ENCODE measurements around the gene AP1B1.

- TF ChIP-seq EP300 (IDR thresholded peaks at IDR 0.05) = no peak
- TF ChIP-seq, protein P1, sequence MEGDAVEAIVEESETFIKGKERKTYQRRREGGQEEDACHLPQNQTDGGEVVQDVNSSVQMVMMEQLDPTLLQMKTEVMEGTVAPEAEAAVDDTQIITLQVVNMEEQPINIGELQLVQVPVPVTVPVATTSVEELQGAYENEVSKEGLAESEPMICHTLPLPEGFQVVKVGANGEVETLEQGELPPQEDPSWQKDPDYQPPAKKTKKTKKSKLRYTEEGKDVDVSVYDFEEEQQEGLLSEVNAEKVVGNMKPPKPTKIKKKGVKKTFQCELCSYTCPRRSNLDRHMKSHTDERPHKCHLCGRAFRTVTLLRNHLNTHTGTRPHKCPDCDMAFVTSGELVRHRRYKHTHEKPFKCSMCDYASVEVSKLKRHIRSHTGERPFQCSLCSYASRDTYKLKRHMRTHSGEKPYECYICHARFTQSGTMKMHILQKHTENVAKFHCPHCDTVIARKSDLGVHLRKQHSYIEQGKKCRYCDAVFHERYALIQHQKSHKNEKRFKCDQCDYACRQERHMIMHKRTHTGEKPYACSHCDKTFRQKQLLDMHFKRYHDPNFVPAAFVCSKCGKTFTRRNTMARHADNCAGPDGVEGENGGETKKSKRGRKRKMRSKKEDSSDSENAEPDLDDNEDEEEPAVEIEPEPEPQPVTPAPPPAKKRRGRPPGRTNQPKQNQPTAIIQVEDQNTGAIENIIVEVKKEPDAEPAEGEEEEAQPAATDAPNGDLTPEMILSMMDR (IDR thresholded peaks at IDR 0.05) = no peak
- TF ChIP-seq POLR2A (IDR thresholded peaks at IDR 0.05) = no peak
Measured at GRCh38 chr22:29298641-29299040, 89.7 kb downstream of the AP1B1 start.
